Urinary bladder (tissue), 4 donors: ENCODE data around the gene ATXN7L1. TPM values are rescaled to one million over a fixed set of nuclear protein-coding genes. Genes with fewer than 3 reads are reported as not detected.
"Not testable (repeated sequence)": the region's sequence is repeated elsewhere in the genome, so short reads cannot be mapped to it uniquely, and the experiment has no call there.

ENCODE experiments used
- DNase-seq: peaks from one replicate; pipeline ENCODE4 v3.0.0-alpha.2; 2015; ENCODE audit errors: extremely low spot score
- H3K27ac ChIP-seq: one replicate; pipeline ENCODE4 v1.5.1; 2013; ENCODE audit warnings: low read depth, mild to moderate bottlenecking, moderate library complexity
- H3K36me3 ChIP-seq: one replicate; pipeline ENCODE4 v1.6.1; 2013; ENCODE audit warnings: mild to moderate bottlenecking, moderate library complexity; ENCODE audit not compliant: insufficient read depth
- H3K4me1 ChIP-seq: one replicate; pipeline ENCODE4 v1.6.1; 2013; ENCODE audit warnings: mild to moderate bottlenecking, moderate library complexity; ENCODE audit not compliant: insufficient read depth
- H3K4me3 ChIP-seq: one replicate; pipeline ENCODE4 v1.5.1; 2013; ENCODE audit warnings: low read depth, low read length
- WGBS: extraction: QIAGEN DNeasy Blood & Tissue Kit; methylation state at CpG from one replicate; pipeline ENCODE4 v1.1.7; 2013; 5-methylcytosine and 5-hydroxymethylcytosine counted together
- polyA plus RNA-seq: library from polyadenylated mRNA; stranded (reverse); fragments of 200-250 nt; gene quantifications from one replicate; pipeline ENCODE4 v1.2.3, GENCODE V29; 2013
- total RNA-seq: library from RNA; depleted of rRNA; stranded (reverse); fragments of >200 nt; gene quantifications from one replicate; pipeline ENCODE4 v1.2.3, GENCODE V29; 2014
- donor health status: healthy with polysubstance abuse.
- donor health status: healthy.

ATXN7L1 gene
- total and polyA plus RNA-seq, 2 donors, result 7.1 to 19.3 TPM

DNA sequence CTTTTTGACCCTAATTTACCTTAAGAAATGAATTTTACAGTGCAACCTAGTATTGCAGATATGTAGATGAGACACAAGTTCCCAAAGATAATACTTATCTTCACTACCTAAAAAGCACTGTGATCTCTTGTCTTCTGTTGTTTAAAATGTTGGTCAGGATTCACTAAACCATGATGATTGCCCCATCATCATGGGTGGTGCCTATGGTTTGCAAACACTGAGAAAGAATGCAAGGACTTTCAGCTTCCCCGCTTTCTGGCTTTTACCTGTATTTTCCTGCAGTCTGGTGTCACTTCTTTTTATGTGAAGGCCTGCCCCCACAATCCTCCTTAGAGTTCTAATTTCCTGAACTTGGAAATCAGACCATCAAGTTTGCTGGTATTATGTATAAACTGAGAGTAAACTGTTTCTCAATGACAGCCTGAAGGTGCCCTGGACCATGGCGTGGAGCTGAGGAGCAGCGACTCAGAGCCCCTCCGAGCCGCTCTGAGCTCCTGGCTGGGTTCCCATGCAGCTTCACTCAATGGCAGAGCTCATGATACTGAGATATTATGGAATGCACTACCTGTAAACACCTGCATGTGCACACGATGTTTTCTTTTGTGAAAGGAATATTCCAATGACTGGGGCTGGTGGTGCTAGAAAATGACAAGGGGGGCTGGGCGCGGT is 176.7 kb downstream of the ATXN7L1 start:
- no peak overlapping the region for H3K4me3 ChIP-seq
- no peaks in the 10 kb centered on the region for H3K4me1 ChIP-seq
- H3K36me3 ChIP-seq, result no peaks in the 10 kb centered on the region
- no peak overlapping the region for H3K27ac ChIP-seq
- 90% methylated on average over 8 of the region's 8 CpGs for WGBS
- DNase-seq, result no peak

DNA sequence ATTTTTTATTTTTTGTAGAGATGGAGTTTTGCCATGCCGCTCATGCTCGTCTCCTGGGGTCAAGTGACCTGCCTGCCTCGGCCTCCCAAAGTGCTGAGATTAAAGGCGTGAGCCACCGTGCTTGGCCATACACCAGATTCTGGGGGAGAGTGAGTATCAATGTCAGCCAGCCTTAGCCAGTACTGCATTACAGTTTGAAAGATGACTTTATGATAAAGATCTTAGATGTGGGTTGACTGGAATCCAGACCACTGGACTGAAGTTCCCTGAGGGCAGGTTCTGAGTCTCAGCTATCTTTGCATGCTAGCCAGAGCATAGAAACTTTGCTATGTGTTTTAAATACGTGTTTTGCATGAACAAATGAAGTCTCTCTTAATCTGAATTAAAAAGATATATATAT is 177.9 kb downstream of the ATXN7L1 start:
- WGBS, result 98% methylated on average over 6 of the region's 6 CpGs
- no peaks in the 10 kb centered on the region for H3K4me1 ChIP-seq
- no peak overlapping the region for H3K4me3 ChIP-seq
- no peaks in the 10 kb centered on the region for H3K36me3 ChIP-seq
- no peak for DNase-seq
- H3K27ac ChIP-seq, result no peak overlapping the region

DNA sequence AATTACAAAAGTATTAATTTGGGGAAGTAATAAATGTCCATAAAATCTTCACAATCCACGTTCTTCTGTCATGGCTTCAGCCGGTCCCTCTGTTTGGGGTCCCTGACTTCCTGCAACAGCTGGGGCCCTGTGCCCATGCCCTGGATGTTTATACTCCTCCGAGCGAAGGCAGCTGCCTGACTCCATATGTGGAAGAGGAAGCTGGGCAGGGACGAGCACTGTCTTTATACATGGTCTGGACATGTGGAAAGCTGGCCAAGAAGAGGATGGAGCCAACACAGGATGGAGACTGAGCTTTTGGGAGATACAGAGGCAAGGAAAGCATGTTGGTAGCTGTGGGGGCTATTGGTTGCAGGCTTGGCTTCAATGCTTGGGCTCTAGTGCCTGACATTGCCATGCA is 178.6 kb downstream of the ATXN7L1 start:
- WGBS, result 88% methylated on average over 5 of the region's 5 CpGs
- H3K36me3 ChIP-seq, result no peaks in the 10 kb centered on the region
- H3K27ac ChIP-seq, result no peak overlapping the region
- DNase-seq, result no peak
- H3K4me1 ChIP-seq, result no peaks in the 10 kb centered on the region
- H3K4me3 ChIP-seq, result no peak overlapping the region

DNA sequence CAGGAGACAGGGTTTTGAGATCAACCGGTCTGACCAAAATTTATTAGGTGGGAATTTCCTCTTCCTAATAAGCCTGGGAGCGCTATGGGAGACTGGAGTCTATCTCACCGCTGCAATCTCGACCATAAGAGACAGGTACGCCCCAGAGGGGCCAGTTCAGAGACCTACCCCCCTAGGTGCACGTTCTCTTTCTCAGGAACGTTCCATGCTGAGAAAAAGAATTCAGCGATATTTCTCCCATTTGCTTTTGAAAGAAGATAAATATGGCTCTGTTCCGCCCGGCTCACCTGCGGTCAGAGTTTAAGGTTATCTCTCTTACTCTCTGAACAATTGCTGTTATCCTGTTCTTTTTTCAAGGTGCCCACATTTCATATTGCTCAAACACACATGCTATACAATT is 179.2 kb downstream of the ATXN7L1 start:
- WGBS, result 78% methylated on average over 11 of the region's 11 CpGs
- H3K4me1 ChIP-seq, H3K27ac ChIP-seq, H3K36me3 ChIP-seq, H3K4me3 ChIP-seq, DNase-seq: not testable (repeated sequence)

DNA sequence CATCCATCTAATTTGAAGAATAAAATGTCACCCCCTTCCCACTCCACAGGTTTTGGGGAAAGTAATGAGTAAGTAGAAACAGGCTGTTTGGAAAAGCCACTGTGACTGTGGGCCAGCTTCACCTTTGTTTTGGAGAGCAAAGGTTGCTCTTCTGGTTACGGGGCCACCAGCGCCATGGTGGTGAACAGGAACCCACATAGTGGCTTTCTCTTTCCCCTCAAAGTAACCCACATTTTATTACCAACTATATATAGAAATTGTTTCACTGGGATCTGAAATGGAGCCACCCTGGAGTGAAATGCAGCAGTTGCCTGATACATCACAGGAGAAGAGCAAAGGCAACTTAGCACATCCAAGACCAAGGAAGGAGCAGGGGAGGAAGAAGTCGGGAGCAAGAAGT is 182.8 kb downstream of the ATXN7L1 start:
- Histone ChIP-seq H3K4me1 (no peaks in the 10 kb centered on the region), H3K36me3 (no peaks in the 10 kb centered on the region), H3K27ac (no peak overlapping the region), H3K4me3 (no peak overlapping the region)
- DNase-seq, result no peak
- 91% methylated on average over 3 of the region's 3 CpGs for WGBS

DNA sequence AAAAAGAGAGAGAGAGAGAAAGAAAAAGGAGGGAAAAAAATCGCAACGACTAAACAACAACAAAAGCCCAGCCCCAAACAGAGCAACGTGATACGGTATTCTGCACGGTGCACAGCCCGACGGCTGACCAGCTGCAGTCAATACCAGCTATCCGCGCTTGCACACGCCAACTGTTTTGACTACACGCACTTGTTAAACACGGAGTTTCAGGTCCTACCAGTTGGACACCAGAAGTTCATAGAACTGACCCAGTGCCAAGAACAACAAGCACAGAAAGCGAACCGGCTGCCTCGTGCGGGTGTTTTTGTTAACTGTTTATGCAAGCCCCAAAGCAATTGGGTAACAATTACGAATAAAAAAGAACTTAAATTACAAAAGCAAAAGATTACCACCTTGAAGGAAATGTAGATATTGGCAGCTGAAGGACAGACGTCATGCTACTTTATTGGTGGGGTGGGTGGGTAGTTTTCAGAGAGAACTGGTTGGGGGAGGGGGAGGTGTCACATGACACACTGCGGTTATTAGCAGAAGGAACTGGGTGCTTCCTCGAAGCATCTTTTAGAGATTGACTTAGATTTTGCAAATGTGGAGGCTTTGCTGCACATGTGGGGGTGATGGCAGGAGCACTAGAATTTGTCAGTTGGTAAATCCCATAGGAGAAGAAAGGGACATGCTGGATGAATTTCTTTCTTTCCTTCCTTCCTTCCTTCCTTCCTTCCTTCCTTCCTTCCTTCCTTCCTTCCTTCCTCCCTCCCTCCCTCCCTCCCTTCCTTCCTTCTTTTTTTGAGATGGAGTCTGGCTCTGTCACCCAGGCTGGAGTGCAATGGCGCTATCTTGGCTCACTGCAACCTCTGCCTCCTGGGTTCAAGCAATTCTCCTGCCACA is 184.5 kb downstream of the ATXN7L1 start:
- peak; percentile 86 for DNase-seq
- 3% methylated on average over 21 of the region's 21 CpGs for WGBS
- H3K27ac ChIP-seq, result peak overlapping the region; percentile 52

DNA sequence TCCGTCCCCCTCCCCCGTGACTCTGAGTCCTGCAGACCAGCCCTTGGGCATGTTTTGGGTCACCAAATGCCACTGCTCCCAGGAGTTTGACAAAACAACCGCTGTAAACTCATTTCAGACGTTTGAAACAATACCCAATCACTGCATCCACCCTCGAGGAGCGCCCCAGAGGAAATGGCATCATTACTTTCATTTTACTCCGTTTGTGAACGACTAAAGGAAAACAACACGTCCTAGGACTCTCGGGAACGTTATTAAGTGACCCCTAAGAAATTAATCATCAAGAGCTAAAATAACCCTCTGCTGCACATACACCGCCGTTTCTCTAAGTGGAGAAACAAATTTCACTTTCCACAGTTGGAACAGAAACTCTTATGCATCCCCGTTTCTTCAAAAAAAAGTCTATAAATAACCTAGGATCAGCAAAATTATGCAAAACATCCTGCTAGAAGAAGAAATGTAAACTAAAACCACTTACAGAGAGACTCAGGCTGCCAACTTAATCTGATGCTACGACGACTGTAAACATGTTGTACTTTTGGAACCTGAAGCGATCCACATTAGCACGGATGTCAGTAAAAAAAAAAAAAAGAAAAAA is 185.2 kb downstream of the ATXN7L1 start:
- WGBS, result 3% methylated on average over 18 of the region's 18 CpGs
- DNase-seq, result peak; percentile 25
- Histone ChIP-seq H3K4me1 (no peaks in the 10 kb centered on the region), H3K36me3 (no peaks in the 10 kb centered on the region), H3K27ac (peak overlapping the region; percentile 84), H3K4me3 (peak overlapping the region; percentile 39)

More for the DNA sequence above, 184.5 kb downstream of the ATXN7L1 start:
- Histone ChIP-seq H3K36me3 (no peaks in the 10 kb centered on the region), H3K4me3 (peak overlapping the region; percentile 39), H3K4me1 (no peaks in the 10 kb centered on the region)

DNA sequence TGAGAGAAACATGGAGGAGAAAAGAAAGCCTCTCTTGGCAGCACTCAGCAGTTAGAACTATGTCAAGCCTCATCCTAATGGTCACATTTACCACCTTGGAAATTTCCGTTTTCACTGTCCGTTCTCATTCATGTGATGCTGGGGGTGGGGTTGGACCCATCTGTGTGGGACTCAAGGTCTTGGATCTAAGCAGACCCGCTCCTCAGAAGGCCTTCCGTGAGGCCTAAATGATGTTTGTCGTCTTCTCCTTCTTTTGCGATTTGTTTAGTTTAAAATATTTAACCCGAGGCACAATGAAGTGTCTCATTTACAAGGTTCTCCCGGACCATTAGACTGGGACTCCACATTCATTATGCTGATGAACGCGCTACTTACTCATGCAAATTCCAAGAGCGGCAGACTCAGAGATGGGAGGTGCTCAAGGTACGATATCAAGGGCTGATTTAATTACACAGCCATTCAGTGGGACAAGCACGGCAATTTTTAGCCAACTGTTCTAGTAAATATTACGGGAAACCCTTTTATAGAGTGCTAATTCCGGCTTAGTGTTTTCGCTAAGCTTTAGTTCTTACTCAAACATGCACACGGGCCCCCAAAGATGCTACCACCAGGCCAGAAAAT is 186.0 kb downstream of the ATXN7L1 start:
- Histone ChIP-seq H3K27ac (peak overlapping the region; percentile 84), H3K36me3 (no peaks in the 10 kb centered on the region), H3K4me3 (peak overlapping the region; percentile 39), H3K4me1 (no peaks in the 10 kb centered on the region)
- WGBS, result 57% methylated on average over 17 of the region's 17 CpGs
- no peak for DNase-seq

DNA sequence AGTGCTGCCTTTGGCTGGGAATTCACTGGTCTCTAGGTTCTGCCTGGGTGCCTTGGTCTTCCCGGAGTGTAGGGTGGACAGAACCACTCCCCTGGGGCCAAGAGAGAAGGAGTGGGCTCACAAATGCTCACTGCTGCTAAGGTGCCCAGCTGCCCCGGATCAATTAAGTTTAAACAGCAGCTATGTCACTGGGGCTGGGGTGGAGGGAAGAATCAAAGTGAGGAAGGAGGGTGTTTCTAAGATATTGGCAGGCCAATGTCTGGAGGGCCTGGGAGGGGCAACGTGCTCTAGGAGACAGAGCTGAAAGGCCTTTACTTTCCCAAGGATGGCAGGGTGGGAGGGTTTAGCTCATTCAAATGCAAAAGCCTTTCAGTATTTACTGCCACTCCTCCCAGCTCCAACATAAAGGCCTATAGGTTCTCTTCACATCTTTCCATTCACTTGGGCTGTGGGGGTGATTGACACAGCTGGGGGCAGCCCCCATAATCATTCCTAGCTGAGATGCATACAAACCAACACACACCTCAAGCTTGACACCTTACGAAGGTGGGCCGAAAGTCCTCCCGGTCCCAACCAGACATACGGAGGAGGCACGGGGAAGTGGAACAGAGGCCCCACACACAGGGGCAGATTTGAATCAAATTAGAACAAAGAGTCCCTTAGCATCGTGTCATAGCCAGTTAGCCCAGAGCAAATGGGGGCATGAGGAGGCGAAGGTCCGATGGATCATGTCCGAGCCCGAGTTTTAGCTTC is 187.2 kb downstream of the ATXN7L1 start:
- H3K4me1 ChIP-seq, result no peaks in the 10 kb centered on the region
- no peak overlapping the region for H3K27ac ChIP-seq
- 92% methylated on average over 13 of the region's 13 CpGs for WGBS
- H3K36me3 ChIP-seq, result no peaks in the 10 kb centered on the region
- H3K4me3 ChIP-seq, result no peak overlapping the region
- DNase-seq, result no peak

DNA sequence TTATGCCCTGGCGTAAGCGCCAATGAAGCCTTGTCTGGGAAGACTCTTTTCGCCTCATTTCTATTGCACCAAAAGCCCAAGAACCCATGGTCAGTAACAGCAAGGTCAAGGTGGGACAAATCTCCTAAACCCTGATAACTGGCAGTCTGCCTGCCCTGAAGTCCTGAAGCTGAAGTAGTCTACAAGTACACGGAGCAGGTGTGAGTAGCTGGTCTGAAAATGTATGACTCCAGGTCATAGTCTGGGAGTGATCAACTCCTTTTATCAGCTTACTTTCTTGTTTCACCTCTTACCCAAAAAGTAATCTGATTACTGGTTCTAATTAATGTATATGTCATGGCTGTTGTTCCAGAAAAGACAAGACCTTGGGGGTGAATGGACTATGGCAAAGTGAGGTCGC is 187.8 kb downstream of the ATXN7L1 start:
- DNase-seq, result no peak
- Histone ChIP-seq H3K4me1 (no peaks in the 10 kb centered on the region), H3K36me3 (no peaks in the 10 kb centered on the region), H3K4me3 (no peak overlapping the region), H3K27ac (no peak overlapping the region)
- 74% methylated on average over 5 of the region's 5 CpGs for WGBS

DNA sequence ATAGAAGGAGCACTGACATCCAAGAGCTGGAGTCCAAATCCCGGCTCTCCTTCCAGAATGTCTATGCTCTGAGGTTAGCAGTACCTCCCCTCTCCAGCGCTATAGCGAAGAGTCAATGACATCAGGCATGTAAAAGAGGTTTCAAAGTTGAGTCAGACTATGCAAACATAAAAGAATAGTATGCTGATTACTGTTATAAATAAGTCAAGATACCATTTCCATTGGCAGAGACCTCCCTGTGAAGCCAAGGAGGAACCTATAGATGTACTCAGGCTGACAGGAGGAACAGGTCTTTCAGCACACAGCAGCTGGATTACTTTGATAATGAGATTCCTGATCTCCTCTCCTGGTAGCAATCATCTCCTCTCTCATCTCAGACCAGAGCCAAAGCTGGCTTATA is 191.2 kb downstream of the ATXN7L1 start:
- 96% methylated on average over 3 of the region's 3 CpGs for WGBS

DNA sequence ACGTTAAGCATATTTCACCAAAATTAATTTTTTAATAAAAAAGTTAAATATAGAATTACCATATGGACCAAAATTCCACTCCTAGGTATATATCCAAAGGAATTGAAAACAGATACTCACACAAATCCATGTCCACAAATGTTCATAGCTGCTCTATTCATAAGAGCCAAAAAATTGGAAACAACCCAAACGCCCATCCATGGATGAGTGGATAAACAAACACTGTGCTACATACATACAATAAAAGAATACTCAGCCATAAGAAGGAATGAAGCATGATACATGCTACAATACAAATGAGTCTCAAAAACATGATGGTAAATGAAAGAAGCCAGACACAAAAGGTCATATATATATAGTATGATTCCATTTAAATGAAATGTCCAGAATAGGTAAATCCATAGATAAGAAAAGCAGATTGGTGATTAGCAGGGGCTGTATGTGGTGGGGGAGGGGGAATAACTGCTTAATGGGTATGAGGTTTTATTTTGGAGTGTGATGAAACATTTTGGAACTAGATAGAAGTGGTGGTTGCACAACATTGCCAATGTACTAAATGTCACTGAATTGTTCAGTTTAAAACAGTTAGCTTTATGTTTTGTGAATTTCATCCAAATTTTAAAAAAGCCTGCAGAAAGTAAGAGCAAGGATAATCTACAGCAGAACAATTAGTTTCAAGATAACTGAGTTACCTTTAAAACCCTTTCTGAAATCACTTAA is 193.9 kb downstream of the ATXN7L1 start:
- DNase-seq, result no peak
- no peak overlapping the region for H3K4me3 ChIP-seq
- WGBS, result 70% methylated on average over 2 of the region's 2 CpGs
- no peaks in the 10 kb centered on the region for H3K4me1 ChIP-seq
- H3K36me3 ChIP-seq, result no peaks in the 10 kb centered on the region
- no peak overlapping the region for H3K27ac ChIP-seq

More for the DNA sequence above, 191.2 kb downstream of the ATXN7L1 start:
- H3K4me1 ChIP-seq, result no peaks in the 10 kb centered on the region
- no peaks in the 10 kb centered on the region for H3K36me3 ChIP-seq
- no peak overlapping the region for H3K4me3 ChIP-seq
- no peak overlapping the region for H3K27ac ChIP-seq
- no peak for DNase-seq
